HepG2 (cell line): ENCODE measurements around the gene DENND1C. TPM values are rescaled to one million over a fixed set of nuclear protein-coding genes. Genes with fewer than 3 reads are reported as not detected.
A peak's percentile ranks its signal among the peaks of the same experiment; 100 is the strongest.

ENCODE experiments used
- FUBP1 ChIP-seq: sonication (generic); formaldehyde crosslinking; IDR thresholded peaks from 2 replicates; pipeline ENCODE4 v1.5.1; 2020; ENCODE audit warnings: missing genetic modification reagents, mild to moderate bottlenecking, borderline replicate concordance
- HNF1B ChIP-seq: sonication (generic); formaldehyde crosslinking; IDR thresholded peaks from 2 replicates; pipeline ENCODE4 v1.5.1; 2020; ENCODE audit warnings: mild to moderate bottlenecking, moderate library complexity, missing genetic modification reagents
- JARID2 ChIP-seq: sonication (generic); formaldehyde crosslinking; IDR thresholded peaks from 2 replicates; pipeline ENCODE4 v1.8.1; 2023; ENCODE audit warnings: missing genetic modification reagents, inconsistent platforms; ENCODE audit not compliant: insufficient replicate concordance
- MAFG ChIP-seq: sonication (generic); formaldehyde crosslinking; IDR thresholded peaks from 2 replicates; pipeline ENCODE4 v1.5.1; 2020; ENCODE audit warnings: mild to moderate bottlenecking, missing genetic modification reagents
- MIER2 ChIP-seq: IDR thresholded peaks from 2 replicates; pipeline ENCODE4 v1.6.1; 2016; ENCODE audit warnings: missing biosample characterization, missing genetic modification reagents
- MIER3 ChIP-seq: IDR thresholded peaks from 2 replicates; pipeline ENCODE4 v1.6.1; 2016; ENCODE audit warnings: missing compliant biosample characterization, borderline replicate concordance
- MTA1 ChIP-seq: sonication (generic); formaldehyde crosslinking; IDR thresholded peaks from 2 replicates; pipeline ENCODE4 v1.4.0; 2020; ENCODE audit warnings: missing genetic modification reagents, mild to moderate bottlenecking, borderline replicate concordance
- RCOR2 ChIP-seq: IDR thresholded peaks from 2 replicates; pipeline ENCODE4 v1.6.1; 2016; ENCODE audit warnings: missing biosample characterization, missing genetic modification reagents
- RXRB ChIP-seq: IDR thresholded peaks from 2 replicates; pipeline ENCODE4 v1.6.1; 2016; ENCODE audit warnings: borderline replicate concordance, missing genetic modification reagents, missing compliant biosample characterization
- SMC3 ChIP-seq: IDR thresholded peaks from 2 replicates; pipeline ENCODE4 v1.6.1; 2011; ENCODE audit warnings: low read length, improper control_type of control experiment
- SOX6 ChIP-seq, 2 experiments: fragments of 450-650 bp in 1 of 2; sonication (generic) in 1 of 2; formaldehyde crosslinking in 1 of 2; IDR thresholded peaks; 2 replicates each; pipeline versions ENCODE4 v1.4.0 to v1.6.1; 2017 to 2020; ENCODE audit warnings: antibody characterized with exemption in 1 of 2, mild to moderate bottlenecking in 1 of 2, missing genetic modification reagents in 1 of 2
- STAG1 ChIP-seq: sonication (generic); formaldehyde crosslinking; IDR thresholded peaks from 2 replicates; pipeline ENCODE4 v1.4.0; 2020; ENCODE audit warnings: missing genetic modification reagents
- XRCC5 ChIP-seq: fragments of 200-400 bp; formaldehyde crosslinking; optimal IDR thresholded peaks from 2 replicates; pipeline ENCODE3; 2017; ENCODE audit warnings: mild to moderate bottlenecking, low read length
- YY1 ChIP-seq: IDR thresholded peaks from 2 replicates; pipeline ENCODE4 v1.6.1; 2011; ENCODE audit warnings: low read length, low read depth, moderate library complexity, mild to moderate bottlenecking; ENCODE audit not compliant: insufficient read depth, insufficient replicate concordance
- ZBTB39 ChIP-seq: sonication (generic); formaldehyde crosslinking; IDR thresholded peaks from 2 replicates; pipeline ENCODE4 v1.5.0; 2020; ENCODE audit warnings: missing genetic modification reagents
- ZBTB7A ChIP-seq: sonication (generic); formaldehyde crosslinking; IDR thresholded peaks from 2 replicates; pipeline ENCODE4 v1.8.0; 2022; ENCODE audit warnings: mild to moderate bottlenecking, missing genetic modification reagents
- ZFX ChIP-seq: sonication (generic); formaldehyde crosslinking; IDR thresholded peaks from 2 replicates; pipeline ENCODE4 v1.4.0; 2020; ENCODE audit warnings: mild to moderate bottlenecking, low read depth, missing genetic modification reagents, moderate library complexity
- ZIK1 ChIP-seq: sonication (generic); formaldehyde crosslinking; IDR thresholded peaks from 2 replicates; pipeline ENCODE4 v1.5.0; 2020; ENCODE audit warnings: mild to moderate bottlenecking, low read depth, missing genetic modification reagents, borderline replicate concordance
- ZKSCAN8 ChIP-seq: IDR thresholded peaks from 2 replicates; pipeline ENCODE4 v1.6.1; 2016; ENCODE audit warnings: borderline replicate concordance, missing genetic modification reagents, missing compliant biosample characterization
- ZNF547 ChIP-seq: sonication (generic); formaldehyde crosslinking; IDR thresholded peaks from 2 replicates; pipeline ENCODE4 v1.5.1; 2020; ENCODE audit warnings: mild to moderate bottlenecking, missing genetic modification reagents
- ZNF580 ChIP-seq: IDR thresholded peaks from 2 replicates; pipeline ENCODE4 v1.6.1; 2016; ENCODE audit warnings: low read depth, borderline replicate concordance
- polyA plus RNA-seq, 8 experiments: library from polyadenylated mRNA; depleted of rRNA in 3 of 8; stranded (reverse) in 7 of 8; unstranded in 1 of 8; fragments of >200 nt; fragmentation: Illumina TruSeq in 4 of 8; extraction: Trizol in 4 of 8; gene quantifications; 2 replicates each; pipeline versions ENCODE4 v1.2.1 to v1.2.3, GENCODE V29; 2011 to 2016; ENCODE audit warnings: low read depth in 4 of 8, missing spikeins in 1 of 8, mixed read lengths in 1 of 8; ENCODE audit not compliant: insufficient read depth in 1 of 8
- total RNA-seq, 5 experiments: library from RNA; depleted of rRNA; stranded (reverse); fragments of >200 nt; fragmentation: Illumina TruSeq; extraction: Trizol; gene quantifications; 2 replicates each; pipeline ENCODE4 v1.2.3, GENCODE V29; 2016; ENCODE audit warnings: low read depth in 1 of 5

DENND1C gene
- total and polyA plus RNA-seq, 2 of the 13 experiments (the other 11 are each of a cell fraction or from before 2014, with no cell fraction given): 0.04 to 0.73 TPM

GRCh38 chr19:6516659-6517291 is 35.2 kb upstream of the DENND1C start (continued):
- TF ChIP-seq STAG1 (peak; percentile 86), MAFG (CRISPR knock-in tag) (0 out of 2 replicates have a peak, but pooled peaks have one; percentile 33), ZNF580 (CRISPR knock-in tag) (0 out of 2 replicates have a peak, but pooled peaks have one; percentile 14), SMC3 (peak; percentile 55; the same call in 1 of the 2 replicates), ZBTB7A (CRISPR knock-in tag) (0 out of 2 replicates have a peak, but pooled peaks have one; percentile 14), MTA1 (CRISPR knock-in tag) (peak; percentile 57; the same call in 1 of the 2 replicates), HNF1B (CRISPR knock-in tag) (peak; percentile 81; the same call in 1 of the 2 replicates), RCOR2 (0 out of 2 replicates have a peak, but pooled peaks have one; percentile 22), ZNF547 (peak; percentile 87), ZBTB39 (CRISPR knock-in tag) (no peak), YY1 (peak; percentile 53), ZFX (CRISPR knock-in tag) (peak; percentile 42; the same call in 1 of the 2 replicates), ZKSCAN8 (CRISPR knock-in tag) (peak; percentile 40; the same call in 1 of the 2 replicates), JARID2 (CRISPR knock-in tag) (no peak), MIER3 (CRISPR knock-in tag) (peak; percentile 46; the same call in 1 of the 2 replicates), ZIK1 (CRISPR knock-in tag) (no peak), XRCC5 (peak; percentile 86), RXRB (peak; percentile 52; the same call in 1 of the 2 replicates), FUBP1 (CRISPR knock-in tag) (0 out of 2 replicates have a peak, but pooled peaks have one; percentile 50), SOX6 (IDR thresholded peaks at IDR 0.05) (no peak), SOX6 (CRISPR knock-in tag; IDR thresholded peaks at IDR 0.05) (peak; percentile 37; the same call in 1 of the 2 replicates), MIER2 (0 out of 2 replicates have a peak, but pooled peaks have one; percentile 45)
